Ramos (cell line): ENCODE results near the gene RREB1.

Experiments used
- in situ Hi-C: fragments of 300-500 bp; cut with MboI; formaldehyde crosslinking; loops from one replicate; pipeline ENCODE4 v1.14.3; 2022; ENCODE audit warnings: low sequenced_read_pairs; ENCODE audit not compliant: unreplicated experiment

RREB1 gene

GRCh38 chr6:7237653-7238188 lies 130.0 kb downstream of the RREB1 start:
- in situ Hi-C loops: no loop called here

- in situ Hi-C loops: no loop called here
Observed at GRCh38 chr6:7238526-7238899, 130.8 kb downstream of the RREB1 start.

GRCh38 chr6:7238900-7239589 lies 131.3 kb downstream of the RREB1 start:
- in situ Hi-C loops: no loop called here

GRCh38 chr6:7239590-7239948 lies 131.8 kb downstream of the RREB1 start:
- in situ Hi-C loops: no loop called here

- in situ Hi-C loops: loop anchor here (10.0 kb wide), 1 partner anchor 546 kb away; no protein-coding TSS in a partner anchor
Observed at GRCh38 chr6:7240351-7240750, 132.6 kb downstream of the RREB1 start.

- in situ Hi-C loops: loop anchor here (10.0 kb wide), 1 partner anchor 546 kb away; no protein-coding TSS in a partner anchor
Observed at GRCh38 chr6:7241160-7241559, 133.4 kb downstream of the RREB1 start.

GRCh38 chr6:7241709-7242645 lies 134.2 kb downstream of the RREB1 start:
- in situ Hi-C loops: loop anchor here (10.0 kb wide), 1 partner anchor 547 kb away; no protein-coding TSS in a partner anchor

GRCh38 chr6:7242835-7243178 lies 135.0 kb downstream of the RREB1 start:
- in situ Hi-C loops: loop anchor here (10.0 kb wide), 1 partner anchor 548 kb away; no protein-coding TSS in a partner anchor

GRCh38 chr6:7243179-7243981 lies 135.6 kb downstream of the RREB1 start:
- in situ Hi-C loops: loop anchor here (10.0 kb wide), 1 partner anchor 549 kb away; no protein-coding TSS in a partner anchor

GRCh38 chr6:7245668-7246393 lies 138.1 kb downstream of the RREB1 start:
- in situ Hi-C loops: loop anchor here (10.0 kb wide), 1 partner anchor 551 kb away; no protein-coding TSS in a partner anchor

GRCh38 chr6:7246401-7247178 lies 138.8 kb downstream of the RREB1 start:
- in situ Hi-C loops: loop anchor here (10.0 kb wide), 1 partner anchor 552 kb away; no protein-coding TSS in a partner anchor

- in situ Hi-C loops: loop anchor here (10.0 kb wide), 1 partner anchor 552 kb away; no protein-coding TSS in a partner anchor
Observed at GRCh38 chr6:7247179-7247456, 139.4 kb downstream of the RREB1 start.

- in situ Hi-C loops: loop anchor here (10.0 kb wide), 1 partner anchor 553 kb away; no protein-coding TSS in a partner anchor
Observed at GRCh38 chr6:7247828-7248227, 140.1 kb downstream of the RREB1 start.

GRCh38 chr6:7249391-7249790 lies 141.6 kb downstream of the RREB1 start:
- in situ Hi-C loops: loop anchor here (10.0 kb wide), 1 partner anchor 555 kb away; no protein-coding TSS in a partner anchor

GRCh38 chr6:7249946-7250643 lies 142.3 kb downstream of the RREB1 start:
- in situ Hi-C loops: loop anchor here (10.0 kb wide), 1 partner anchor 555 kb away; no protein-coding TSS in a partner anchor

- in situ Hi-C loops: no loop called here
Observed at GRCh38 chr6:7250812-7251211, 143.1 kb downstream of the RREB1 start.

GRCh38 chr6:7251646-7252260 lies 144.0 kb downstream of the RREB1 start:
- in situ Hi-C loops: no loop called here

- in situ Hi-C loops: no loop called here
Observed at GRCh38 chr6:7252390-7252789, 144.6 kb downstream of the RREB1 start.
